Measurements from ENCODE around the gene MPRIP. TPM values are rescaled to one million over a fixed set of nuclear protein-coding genes. Genes with fewer than 3 reads are reported as not detected.

Gene MPRIP
- total RNA-seq, 1 donor from 2014 or later: 102 TPM

DNA sequence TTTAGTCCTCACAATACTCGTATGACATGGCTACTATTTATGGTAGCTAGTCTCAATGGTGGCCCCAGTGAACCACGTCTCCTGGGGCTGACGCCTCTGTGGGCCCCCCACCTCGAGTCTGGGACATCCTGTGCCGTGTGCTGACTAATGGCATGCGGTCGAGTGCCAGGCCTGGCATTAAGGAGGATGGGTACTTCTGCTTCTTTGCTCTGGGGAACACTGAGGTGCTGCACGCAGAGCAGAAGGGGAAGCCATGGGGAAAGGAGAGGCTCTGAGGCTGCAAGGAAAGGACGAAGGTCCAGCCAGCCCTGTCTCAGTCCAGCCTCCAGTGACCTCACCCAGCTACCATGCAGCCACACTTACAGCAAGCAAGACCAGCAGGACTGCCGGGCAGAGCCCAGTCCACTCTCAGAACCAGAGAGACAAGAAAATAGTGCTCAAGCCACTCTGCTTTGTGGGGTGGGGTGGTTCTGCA is 5.7 kb upstream of the MPRIP start:
- DNase-seq (ENCODE audit: low read depth): no peak
- TF ChIP-seq, protein P1, sequence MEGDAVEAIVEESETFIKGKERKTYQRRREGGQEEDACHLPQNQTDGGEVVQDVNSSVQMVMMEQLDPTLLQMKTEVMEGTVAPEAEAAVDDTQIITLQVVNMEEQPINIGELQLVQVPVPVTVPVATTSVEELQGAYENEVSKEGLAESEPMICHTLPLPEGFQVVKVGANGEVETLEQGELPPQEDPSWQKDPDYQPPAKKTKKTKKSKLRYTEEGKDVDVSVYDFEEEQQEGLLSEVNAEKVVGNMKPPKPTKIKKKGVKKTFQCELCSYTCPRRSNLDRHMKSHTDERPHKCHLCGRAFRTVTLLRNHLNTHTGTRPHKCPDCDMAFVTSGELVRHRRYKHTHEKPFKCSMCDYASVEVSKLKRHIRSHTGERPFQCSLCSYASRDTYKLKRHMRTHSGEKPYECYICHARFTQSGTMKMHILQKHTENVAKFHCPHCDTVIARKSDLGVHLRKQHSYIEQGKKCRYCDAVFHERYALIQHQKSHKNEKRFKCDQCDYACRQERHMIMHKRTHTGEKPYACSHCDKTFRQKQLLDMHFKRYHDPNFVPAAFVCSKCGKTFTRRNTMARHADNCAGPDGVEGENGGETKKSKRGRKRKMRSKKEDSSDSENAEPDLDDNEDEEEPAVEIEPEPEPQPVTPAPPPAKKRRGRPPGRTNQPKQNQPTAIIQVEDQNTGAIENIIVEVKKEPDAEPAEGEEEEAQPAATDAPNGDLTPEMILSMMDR (conservative IDR thresholded peaks at IDR 0.05; ENCODE audit: low read depth, low read length): no peak

DNA sequence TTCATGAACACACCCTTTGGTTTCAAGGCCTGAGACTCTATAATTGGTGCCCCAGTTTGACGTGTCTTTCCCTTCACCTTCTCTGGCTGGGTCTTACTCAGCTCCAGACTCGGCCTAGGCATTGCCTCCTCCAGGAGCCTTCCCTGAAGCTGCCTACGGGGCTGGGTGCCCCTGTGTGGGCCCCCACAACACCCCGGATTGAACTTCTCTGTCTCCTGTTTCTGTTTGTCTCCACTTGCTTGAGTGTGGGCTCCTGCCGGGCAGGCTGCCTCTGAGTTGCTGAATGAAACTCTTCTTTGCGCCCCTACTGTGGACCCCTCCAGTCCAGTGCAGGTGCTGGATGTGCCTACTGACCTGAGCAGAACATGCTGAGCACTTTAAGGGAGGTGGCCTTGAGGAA is 2.3 kb upstream of the MPRIP start:
- no peak overlapping the region for H3K4me3 ChIP-seq (ENCODE audit: low read depth, low read length)
- TF ChIP-seq, protein P1 (conservative IDR thresholded peaks at IDR 0.05; ENCODE audit: low read depth, low read length): no peak
- no peak for DNase-seq (ENCODE audit: low read depth)

More for the DNA sequence above, 5.7 kb upstream of the MPRIP start:
- H3K4me3 ChIP-seq (ENCODE audit: low read depth, low read length): no peak overlapping the region

DNA sequence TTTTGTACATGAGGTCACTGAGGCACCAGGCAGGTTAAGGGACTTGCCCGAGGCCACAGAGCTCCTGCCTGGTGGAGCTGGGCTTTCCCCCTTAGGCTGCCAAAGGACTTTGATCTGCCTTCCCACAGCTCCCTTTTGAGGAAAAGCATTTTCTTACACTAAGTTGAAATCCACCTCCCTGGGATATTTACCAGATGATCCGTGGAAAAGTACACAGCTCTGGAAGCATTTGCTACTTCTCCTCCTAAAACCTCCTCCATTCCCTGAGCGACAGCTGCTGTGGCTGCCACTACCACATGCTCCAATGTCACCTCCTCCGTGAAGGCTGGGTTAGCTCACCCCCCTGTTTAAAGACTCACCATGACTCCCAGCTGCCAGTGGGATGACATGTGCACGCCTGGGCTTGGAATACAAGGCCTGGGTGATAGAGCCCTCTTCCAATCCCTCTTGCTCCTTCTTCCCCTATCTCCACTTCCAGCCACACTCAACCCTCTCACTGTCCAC is 1.2 kb upstream of the MPRIP start:
- TF ChIP-seq, protein P1 (conservative IDR thresholded peaks at IDR 0.05; ENCODE audit: low read depth, low read length): no peak
- DNase-seq (ENCODE audit: low read depth): peak; percentile 56
- H3K4me3 ChIP-seq (ENCODE audit: low read depth, low read length): peak overlapping the region; percentile 71

DNA sequence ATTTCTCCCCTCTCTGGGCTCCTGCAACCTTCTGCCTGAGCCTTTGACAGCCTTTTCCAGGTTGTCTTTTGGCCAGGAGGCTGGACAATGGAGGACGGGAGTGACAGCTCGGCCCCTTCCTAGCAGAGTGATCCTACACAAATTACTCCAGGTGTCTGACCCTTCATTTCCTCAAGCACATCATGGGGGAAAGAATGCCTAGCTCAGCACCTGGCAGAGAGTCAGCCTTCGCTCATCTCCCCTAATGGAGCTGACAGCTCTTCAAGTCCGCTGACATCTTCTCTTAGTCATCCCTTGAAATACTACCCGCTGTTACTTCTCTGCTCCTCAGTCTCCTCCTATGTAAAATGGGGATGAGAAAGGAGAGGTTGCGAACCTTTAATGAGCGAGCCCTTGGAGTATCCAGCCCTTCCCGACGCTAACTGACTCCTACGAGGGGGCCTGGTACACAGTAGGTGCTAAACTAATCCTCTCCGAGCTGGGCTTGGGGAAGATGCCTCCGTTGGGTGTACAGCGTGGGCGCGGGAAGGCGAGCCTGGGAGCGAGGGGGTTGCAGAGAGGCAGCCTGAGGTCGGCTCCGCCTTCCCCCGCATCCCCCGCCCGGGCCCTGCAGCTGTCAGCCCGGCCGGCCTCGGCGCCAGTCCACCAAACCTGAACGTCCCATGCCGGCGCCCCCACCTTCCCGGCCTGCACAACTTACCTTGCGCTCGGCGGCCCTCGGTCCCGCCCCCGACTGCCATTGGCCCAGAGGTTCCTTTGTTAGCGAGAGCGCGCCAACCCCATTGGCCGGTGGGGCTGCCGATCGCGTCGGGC is 480 bp upstream of the MPRIP start:
- TF ChIP-seq, protein P1 (conservative IDR thresholded peaks at IDR 0.05; ENCODE audit: low read depth, low read length): no peak
- peak overlapping the region; percentile 71 for H3K4me3 ChIP-seq (ENCODE audit: low read depth, low read length)
- DNase-seq (ENCODE audit: low read depth): no peak

DNA sequence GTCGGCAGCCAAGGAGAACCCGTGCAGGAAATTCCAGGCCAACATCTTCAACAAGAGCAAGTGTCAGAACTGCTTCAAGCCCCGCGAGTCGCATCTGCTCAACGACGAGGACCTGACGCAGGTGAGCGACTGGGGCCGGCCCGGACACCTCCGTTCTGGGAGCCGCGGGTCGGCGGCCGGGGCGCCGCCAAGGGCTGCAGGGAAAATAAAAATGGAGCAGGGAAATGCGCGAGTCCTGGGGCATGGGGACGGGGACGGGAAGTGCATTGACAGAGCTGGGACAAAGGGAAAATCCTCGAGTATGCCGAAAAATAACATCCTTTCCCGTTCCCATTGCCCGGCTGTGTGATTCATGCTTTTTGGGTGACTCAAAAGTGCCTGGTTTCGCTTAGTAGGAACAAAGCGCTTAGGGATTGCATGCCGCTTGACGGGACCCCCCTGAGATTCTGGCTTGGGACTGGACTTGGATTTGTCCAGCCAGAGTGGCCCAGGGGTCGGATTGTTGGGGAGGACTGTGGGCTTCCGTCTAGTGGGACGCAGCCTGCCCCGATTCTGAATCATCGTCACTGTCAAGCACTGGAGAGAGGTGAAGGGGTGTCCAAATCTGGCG is 699 bp downstream of the MPRIP start:
- H3K4me3 ChIP-seq (ENCODE audit: low read depth, low read length): peak overlapping the region; percentile 91
- DNase-seq (ENCODE audit: low read depth): no peak
- TF ChIP-seq, protein P1 (conservative IDR thresholded peaks at IDR 0.05; ENCODE audit: low read depth, low read length): no peak

DNA sequence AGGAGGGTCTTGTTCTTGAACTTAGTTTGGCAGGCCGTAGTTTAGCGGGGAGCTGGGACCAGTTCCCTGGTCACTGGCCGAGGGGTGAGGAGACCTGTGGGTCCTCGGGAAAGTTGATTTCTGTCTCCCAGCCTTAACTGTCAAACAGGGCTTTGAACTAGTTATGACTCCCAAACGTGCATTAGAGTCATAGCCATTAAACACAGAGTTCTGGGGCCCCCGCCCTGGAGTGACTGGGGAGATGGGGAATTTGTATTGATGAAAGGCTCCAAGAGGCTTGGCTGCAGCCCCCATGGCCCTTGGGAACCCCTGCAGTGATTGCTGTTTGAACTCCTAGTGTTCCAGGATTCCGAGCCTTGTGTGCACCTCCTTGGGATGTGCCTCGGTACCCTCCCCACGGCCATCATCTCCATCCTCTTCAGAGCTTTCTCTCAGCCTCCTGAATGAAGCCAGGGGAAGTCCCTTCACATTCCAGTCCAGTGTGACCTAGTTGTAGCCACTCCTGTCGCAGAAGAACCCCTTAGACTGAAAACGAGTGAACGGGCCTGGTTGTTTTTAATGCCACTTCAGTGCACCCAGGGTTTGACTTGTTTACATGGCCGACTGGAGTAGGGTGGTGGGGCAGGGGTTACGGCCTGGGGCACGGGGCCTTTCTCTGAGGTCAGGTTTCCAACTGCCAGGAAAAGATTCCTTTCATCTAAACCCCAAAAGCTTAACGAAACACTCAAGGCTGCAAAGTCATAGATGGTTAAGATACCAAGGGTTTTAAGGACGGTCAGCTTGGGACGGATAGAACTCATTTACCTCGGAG is 1.4 kb downstream of the MPRIP start:
- DNase-seq (ENCODE audit: low read depth): no peak
- TF ChIP-seq, protein P1 (conservative IDR thresholded peaks at IDR 0.05; ENCODE audit: low read depth, low read length): no peak
- peak overlapping the region; percentile 91 for H3K4me3 ChIP-seq (ENCODE audit: low read depth, low read length)

Measured in epithelial cell of proximal tubule (primary cell).